Mononuclear cell (primary cell): Measurements from ENCODE around the gene SCRN1. TPM values are rescaled to one million over a fixed set of nuclear protein-coding genes. Genes with fewer than 3 reads are reported as not detected.

Source experiments
- H3K27me3 ChIP-seq: 2 replicates; pipeline ENCODE4 v1.6.0; 2011; ENCODE audit warnings: low read length, control low read depth; ENCODE audit not compliant: insufficient read depth
- H3K4me1 ChIP-seq: 2 replicates; pipeline ENCODE4 v1.5.1; 2011; ENCODE audit warnings: mild to moderate bottlenecking, low read length, control low read depth; ENCODE audit not compliant: insufficient read depth
- H3K4me3 ChIP-seq: 2 replicates; pipeline ENCODE4 v1.5.1; 2011; ENCODE audit warnings: mild to moderate bottlenecking, low read length, moderate library complexity
- H3K9me3 ChIP-seq: 2 replicates; pipeline ENCODE4 v1.5.1; 2011; ENCODE audit warnings: low read depth, mild to moderate bottlenecking, control low read depth, low read length
- total RNA-seq: library from RNA; depleted of rRNA; stranded (reverse); fragments of >200 nt; gene quantifications from one replicate; pipeline ENCODE4 v1.2.3, GENCODE V29; 2012

SCRN1 gene
- total RNA-seq, 1 donor = 5.1 TPM

DNA sequence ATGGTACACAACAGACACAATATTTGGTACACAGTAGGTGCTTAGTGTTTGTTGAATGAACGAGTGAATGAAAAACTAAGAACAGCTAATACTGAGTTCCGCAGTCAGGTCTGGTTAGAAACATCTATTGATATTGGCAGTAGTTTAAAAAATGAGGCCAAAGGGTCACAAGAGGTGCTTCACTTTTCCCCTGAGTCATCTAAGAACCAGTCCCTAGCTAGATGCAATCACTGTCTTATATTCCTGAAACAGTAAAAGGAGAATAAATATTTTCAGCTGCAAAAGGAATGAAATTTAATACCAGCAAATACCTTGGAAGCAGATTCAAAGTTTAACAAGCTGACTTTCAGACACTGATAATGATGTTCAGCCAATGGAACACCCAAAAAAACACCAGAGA lies 54.5 kb downstream of the SCRN1 start:
- Histone ChIP-seq H3K4me1 (no peaks in the 10 kb centered on the region), H3K9me3 (no peaks in the 10 kb centered on the region), H3K27me3 (no peaks in the 10 kb centered on the region), H3K4me3 (no peak overlapping the region)

- Histone ChIP-seq H3K4me3 (no peak overlapping the region), H3K27me3 (no peaks in the 10 kb centered on the region), H3K9me3 (no peaks in the 10 kb centered on the region), H3K4me1 (no peaks in the 10 kb centered on the region)
These were observed 60.4 kb downstream of the SCRN1 start for GRCh38 chr7:29929018-29929807.

GRCh38 chr7:29926741-29927140 lies 62.9 kb downstream of the SCRN1 start:
- Histone ChIP-seq H3K27me3 (no peaks in the 10 kb centered on the region), H3K4me3 (no peak overlapping the region)

GRCh38 chr7:29926216-29926615 lies 63.4 kb downstream of the SCRN1 start:
- Histone ChIP-seq H3K4me1 (no peaks in the 10 kb centered on the region), H3K4me3 (no peak overlapping the region), H3K9me3 (no peaks in the 10 kb centered on the region), H3K27me3 (no peaks in the 10 kb centered on the region)

More at GRCh38 chr7:29926741-29927140, 62.9 kb downstream of the SCRN1 start:
- no peaks in the 10 kb centered on the region for H3K4me1 ChIP-seq
- no peaks in the 10 kb centered on the region for H3K9me3 ChIP-seq

- H3K9me3 ChIP-seq = no peaks in the 10 kb centered on the region
- no peak overlapping the region for H3K4me3 ChIP-seq
- H3K4me1 ChIP-seq = no peaks in the 10 kb centered on the region
- no peaks in the 10 kb centered on the region for H3K27me3 ChIP-seq
These were observed 64.9 kb downstream of the SCRN1 start for GRCh38 chr7:29924684-29925083.

- no peaks in the 10 kb centered on the region for H3K9me3 ChIP-seq
- H3K4me3 ChIP-seq = no peak overlapping the region
- H3K4me1 ChIP-seq = no peaks in the 10 kb centered on the region
- no peaks in the 10 kb centered on the region for H3K27me3 ChIP-seq
These were observed 65.6 kb downstream of the SCRN1 start for GRCh38 chr7:29924006-29924405.

DNA sequence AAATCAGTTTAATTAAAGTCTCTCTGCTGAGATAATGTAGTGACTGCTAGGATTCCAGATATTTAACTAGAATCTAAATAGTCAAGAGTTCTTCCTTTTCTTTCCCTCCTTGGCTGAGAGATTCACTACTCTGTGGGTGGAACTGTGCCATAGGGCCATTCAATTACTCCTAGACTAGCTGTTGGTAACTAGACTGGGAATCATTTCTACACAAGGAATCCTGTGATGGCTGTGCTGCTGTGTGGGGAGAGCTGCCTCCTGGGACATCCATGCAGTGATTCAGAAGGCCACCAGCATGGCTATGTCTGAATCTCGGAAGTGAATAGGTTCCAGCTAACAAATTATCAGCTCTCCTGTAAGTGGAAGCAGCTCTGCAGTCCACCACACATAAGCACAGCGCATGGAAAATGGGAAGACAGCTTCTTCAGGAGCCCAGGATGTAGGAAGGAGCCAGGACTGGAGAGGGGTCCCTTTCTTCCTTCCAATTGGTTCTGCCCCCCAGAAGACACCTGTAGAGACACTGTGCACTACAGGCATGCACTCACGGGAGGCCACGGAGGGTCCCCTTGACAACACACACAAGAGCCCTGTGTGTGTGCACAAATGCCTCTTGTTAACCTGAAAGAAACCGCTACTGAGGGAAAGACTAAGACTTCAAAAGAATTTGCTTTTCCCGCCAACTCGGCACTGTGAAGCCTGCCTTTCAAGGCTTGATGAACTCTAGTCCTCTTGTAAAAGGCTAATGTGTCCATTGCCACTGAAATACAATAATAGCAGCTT lies 66.5 kb downstream of the SCRN1 start:
- H3K4me1 ChIP-seq = no peaks in the 10 kb centered on the region

DNA sequence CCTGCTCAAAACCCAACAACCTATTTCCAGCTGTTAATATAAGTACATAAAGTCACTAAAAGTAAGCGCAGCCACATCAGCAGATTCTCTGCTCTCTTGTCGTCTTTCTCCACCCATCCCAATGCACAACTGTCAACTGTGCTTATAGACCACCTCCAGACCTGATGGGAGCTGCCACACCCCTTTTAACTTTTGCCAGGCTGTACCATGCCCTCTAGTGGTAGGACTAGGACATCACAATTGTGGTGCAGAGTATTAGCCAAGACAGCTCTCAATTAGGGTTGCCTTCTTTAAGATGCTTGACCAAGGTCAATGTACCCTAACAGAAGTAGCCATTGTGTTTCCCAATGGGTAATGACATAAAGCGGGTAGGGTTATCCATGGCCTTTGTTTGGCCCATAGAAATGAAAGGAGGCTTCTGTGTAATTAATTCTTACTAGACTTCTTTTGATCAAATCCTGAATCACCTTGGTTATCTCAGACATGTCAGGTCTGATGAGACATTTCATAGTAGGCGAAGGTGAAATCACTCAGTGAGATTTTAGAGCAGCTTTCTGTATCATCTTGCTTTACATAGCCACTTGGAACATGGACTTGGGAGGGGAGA lies 68.1 kb downstream of the SCRN1 start:
- Histone ChIP-seq H3K4me3 (no peak overlapping the region), H3K4me1 (no peaks in the 10 kb centered on the region), H3K9me3 (no peaks in the 10 kb centered on the region), H3K27me3 (no peaks in the 10 kb centered on the region)

More for the DNA sequence above, 66.5 kb downstream of the SCRN1 start:
- no peak overlapping the region for H3K4me3 ChIP-seq
- H3K9me3 ChIP-seq = no peaks in the 10 kb centered on the region
- no peaks in the 10 kb centered on the region for H3K27me3 ChIP-seq

DNA sequence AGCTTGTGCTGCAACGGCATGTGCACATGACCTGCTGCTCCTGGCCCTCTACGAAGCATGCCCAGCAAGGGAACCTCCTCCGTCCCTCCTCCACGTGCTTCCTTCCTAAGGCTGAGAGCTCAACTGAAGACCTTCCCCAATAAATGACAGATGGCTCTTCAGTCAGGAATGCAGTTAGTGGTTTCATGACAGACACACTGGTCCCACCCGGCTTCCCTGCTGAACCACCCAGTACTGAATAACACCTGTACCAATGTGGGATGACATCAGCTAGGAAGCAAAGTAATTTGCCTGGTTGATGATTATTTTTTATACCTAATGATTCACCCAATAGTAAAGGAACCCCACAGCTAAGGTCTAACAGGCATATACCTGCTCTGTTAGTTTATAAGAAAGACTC lies 69.1 kb downstream of the SCRN1 start:
- no peak overlapping the region for H3K4me3 ChIP-seq
- H3K4me1 ChIP-seq = no peaks in the 10 kb centered on the region
- H3K27me3 ChIP-seq = no peaks in the 10 kb centered on the region
- no peaks in the 10 kb centered on the region for H3K9me3 ChIP-seq

GRCh38 chr7:29919790-29920189 lies 69.8 kb downstream of the SCRN1 start:
- H3K4me1 ChIP-seq = no peaks in the 10 kb centered on the region

GRCh38 chr7:29918850-29919249 lies 70.8 kb downstream of the SCRN1 start:
- no peaks in the 10 kb centered on the region for H3K27me3 ChIP-seq
- H3K9me3 ChIP-seq = no peaks in the 10 kb centered on the region
- no peak overlapping the region for H3K4me3 ChIP-seq
- no peaks in the 10 kb centered on the region for H3K4me1 ChIP-seq

More at GRCh38 chr7:29919790-29920189, 69.8 kb downstream of the SCRN1 start:
- Histone ChIP-seq H3K9me3 (no peaks in the 10 kb centered on the region), H3K27me3 (no peaks in the 10 kb centered on the region), H3K4me3 (no peak overlapping the region)

DNA sequence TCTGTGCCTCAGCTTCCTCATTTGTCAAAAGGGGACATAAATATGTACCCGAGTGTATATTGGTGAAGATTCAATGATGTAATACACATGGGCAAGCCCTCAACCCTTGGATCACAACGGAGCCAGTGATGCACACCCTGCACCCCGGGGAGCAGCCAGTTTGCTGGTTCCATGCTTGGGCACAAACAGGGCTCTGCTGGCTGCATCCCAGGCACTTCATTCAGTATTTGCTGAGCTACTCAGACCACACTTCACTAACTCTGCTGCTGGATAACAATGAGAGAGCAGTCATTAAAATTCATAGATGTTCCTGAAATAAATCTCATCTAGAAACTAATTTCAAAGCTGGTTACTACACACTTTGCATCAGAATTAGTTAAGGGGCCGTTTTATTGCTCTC lies 72.0 kb downstream of the SCRN1 start:
- Histone ChIP-seq H3K27me3 (no peaks in the 10 kb centered on the region), H3K4me1 (no peaks in the 10 kb centered on the region), H3K4me3 (no peak overlapping the region), H3K9me3 (no peaks in the 10 kb centered on the region)

DNA sequence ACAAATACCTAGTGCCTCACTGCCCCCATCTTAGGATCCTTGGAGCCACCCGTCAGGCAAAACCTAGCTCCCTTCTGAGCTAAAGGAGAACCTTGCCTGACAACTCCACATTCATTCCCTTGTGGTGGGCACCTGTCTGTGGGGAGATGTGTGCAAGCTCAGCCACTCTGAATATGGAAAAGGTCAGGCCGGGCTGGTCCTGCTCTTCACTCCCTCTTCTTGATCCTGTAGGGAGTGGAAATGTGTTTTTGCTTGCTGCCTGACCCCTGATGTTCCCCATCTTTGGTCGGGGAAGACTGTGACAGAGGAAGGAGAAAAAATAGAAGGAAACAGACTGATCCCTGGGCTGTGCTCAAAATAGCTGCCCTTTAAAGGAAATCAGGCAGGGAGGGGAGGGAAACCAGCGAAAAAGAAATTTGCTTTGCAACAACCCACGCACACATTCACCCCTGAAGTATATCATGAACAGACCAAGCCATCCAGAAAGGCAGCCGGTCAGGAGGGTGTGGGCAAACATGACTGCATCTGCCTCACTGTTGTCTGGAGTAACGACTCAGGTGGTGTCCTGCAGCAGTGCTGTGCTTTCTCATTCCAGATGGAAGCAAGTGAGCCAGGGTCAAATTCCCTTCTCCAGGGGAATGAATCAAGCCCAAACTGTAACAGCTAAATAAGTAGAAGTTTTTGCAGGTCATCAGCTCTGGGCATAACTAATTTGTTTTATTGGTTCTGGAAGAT lies 74.0 kb downstream of the SCRN1 start:
- no peak overlapping the region for H3K4me3 ChIP-seq
- H3K27me3 ChIP-seq = no peaks in the 10 kb centered on the region
- H3K4me1 ChIP-seq = no peaks in the 10 kb centered on the region
- H3K9me3 ChIP-seq = no peaks in the 10 kb centered on the region

DNA sequence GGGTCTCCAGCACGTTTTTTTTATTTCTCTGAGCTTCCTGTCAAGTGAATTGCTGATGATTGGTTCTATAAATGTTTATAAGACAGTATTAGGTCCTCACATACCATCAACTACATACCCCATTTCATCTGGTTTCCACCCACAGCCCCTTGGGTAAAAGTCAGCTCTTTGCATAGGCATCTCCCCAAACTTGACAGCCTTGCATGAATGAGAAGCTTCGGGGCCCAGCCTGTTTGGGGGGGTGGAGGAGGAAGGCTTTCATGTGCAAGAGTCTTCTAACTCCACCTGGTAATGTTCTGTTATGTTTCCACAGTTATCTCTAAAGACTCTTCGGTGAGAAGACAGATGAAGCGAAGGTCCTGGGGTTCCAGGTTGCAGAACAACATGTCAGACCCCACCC lies 75.4 kb downstream of the SCRN1 start:
- H3K4me3 ChIP-seq = no peak overlapping the region
- no peaks in the 10 kb centered on the region for H3K27me3 ChIP-seq
- H3K9me3 ChIP-seq = no peaks in the 10 kb centered on the region
- H3K4me1 ChIP-seq = no peaks in the 10 kb centered on the region
